HFFc6 (cell line): Measurements from ENCODE around the gene SLC26A2. TPM values are rescaled to one million over a fixed set of nuclear protein-coding genes. Genes with fewer than 3 reads are reported as not detected.
A peak's percentile ranks its signal among the peaks of the same experiment; 100 is the strongest.

Source experiments
- DNase-seq: peaks from one replicate; pipeline ENCODE4 v3.0.0-alpha.2; 2018
- H3K27ac Mint-ChIP-seq: 2 replicates; pipeline ENCODE4 v1.8.0; 2020; ENCODE audit warnings: mild to moderate bottlenecking, mixed read lengths
- H3K27me3 Mint-ChIP-seq: 2 replicates; pipeline ENCODE4 v1.8.0; 2021; ENCODE audit warnings: mild to moderate bottlenecking, moderate library complexity, mixed read lengths; ENCODE audit not compliant: insufficient read depth
- H3K36me3 Mint-ChIP-seq: 2 replicates; pipeline ENCODE4 v1.8.0; 2021; ENCODE audit warnings: low read depth, mixed read lengths
- H3K4me1 Mint-ChIP-seq: 2 replicates; pipeline ENCODE4 v1.8.0; 2020; ENCODE audit warnings: low read depth, mixed read lengths
- H3K4me3 Mint-ChIP-seq: 2 replicates; pipeline ENCODE4 v1.8.0; 2020; ENCODE audit warnings: mild to moderate bottlenecking, moderate library complexity, mixed read lengths
- H3K9me3 Mint-ChIP-seq: 2 replicates; pipeline ENCODE4 v1.8.0; 2020; ENCODE audit warnings: mild to moderate bottlenecking, mixed read lengths
- CTCF ChIP-seq: fragments of 200-600 bp; sonication (generic); IDR thresholded peaks from 2 replicates; pipeline ENCODE4 v1.5.0; 2021; ENCODE audit warnings: antibody characterized with exemption, mild to moderate bottlenecking
- total RNA-seq, 6 experiments: library from RNA; stranded (reverse); fragmentation: NEBNext Ultra II Directional; extraction: Animal tissue kit (Norgen Biotek cat#: 25700); gene quantifications; 2 replicates in 1 of 6; 3 replicates in 5 of 6; pipeline ENCODE4 v1.2.3, GENCODE V29; 2021

The SLC26A2 gene
- total RNA-seq, 6 experiments from 2014 or later: 9.5 to 12.9 (median 11.4) TPM

GRCh38 chr5:149996205-149996890 is 35.8 kb downstream of the SLC26A2 start:
- no peak for TF ChIP-seq CTCF
- Mint-ChIP-seq H3K4me1 (peaks cover 57% of the 10 kb centered on the region), H3K27me3 (peaks cover 2% of the 10 kb centered on the region; the same call in 1 of the 2 replicates), H3K9me3 (no peaks in the 10 kb centered on the region), H3K27ac (no peak overlapping the region), H3K4me3 (no peak overlapping the region), H3K36me3 (peaks cover 28% of the 10 kb centered on the region)
- DNase-seq: no peak

- Mint-ChIP-seq H3K27me3 (peaks cover 2% of the 10 kb centered on the region; the same call in 1 of the 2 replicates), H3K9me3 (no peaks in the 10 kb centered on the region; the same call in 1 of the 2 replicates), H3K4me1 (peaks cover 64% of the 10 kb centered on the region), H3K36me3 (peaks cover 34% of the 10 kb centered on the region), H3K27ac (no peak overlapping the region), H3K4me3 (no peak overlapping the region)
- no peak for TF ChIP-seq CTCF
- no peak for DNase-seq
These were observed 37.7 kb downstream of the SLC26A2 start for GRCh38 chr5:149998281-149998680.

GRCh38 chr5:149999359-149999758 is 38.8 kb downstream of the SLC26A2 start:
- Mint-ChIP-seq H3K4me3 (peak overlapping the region; percentile 88), H3K27me3 (peaks cover 2% of the 10 kb centered on the region; the same call in 1 of the 2 replicates), H3K36me3 (peaks cover 39% of the 10 kb centered on the region), H3K9me3 (no peaks in the 10 kb centered on the region; the same call in 1 of the 2 replicates), H3K4me1 (peaks cover 60% of the 10 kb centered on the region), H3K27ac (peak overlapping the region; percentile 95)
- DNase-seq: no peak
- no peak for TF ChIP-seq CTCF

- Mint-ChIP-seq H3K4me3 (peak overlapping the region; percentile 88), H3K4me1 (peaks cover 60% of the 10 kb centered on the region), H3K27me3 (peaks cover 2% of the 10 kb centered on the region; the same call in 1 of the 2 replicates), H3K27ac (peak overlapping the region; percentile 95), H3K36me3 (peaks cover 42% of the 10 kb centered on the region), H3K9me3 (no peaks in the 10 kb centered on the region; the same call in 1 of the 2 replicates)
- DNase-seq: no peak
- TF ChIP-seq CTCF: no peak
These were observed 39.3 kb downstream of the SLC26A2 start for GRCh38 chr5:149999866-150000255.

- peaks cover 56% of the 10 kb centered on the region for H3K4me1 Mint-ChIP-seq
- TF ChIP-seq CTCF: peak; percentile 37
- H3K27ac Mint-ChIP-seq: peak within 1 kb of the TSS; percentile 95
- H3K4me3 Mint-ChIP-seq: peak within 1 kb of the TSS; percentile 88
- H3K27me3 Mint-ChIP-seq: peaks cover 2% of the 10 kb centered on the region; the same call in 1 of the 2 replicates
- H3K36me3 Mint-ChIP-seq: peaks cover 43% of the 10 kb centered on the region
- no peaks in the 10 kb centered on the region; the same call in 1 of the 2 replicates for H3K9me3 Mint-ChIP-seq
- DNase-seq: peak; percentile 94
These were observed 39.9 kb downstream of the SLC26A2 start, which contains the start of the genes HMGXB3 and TIGD6 for GRCh38 chr5:150000256-150000989. TSS of gene HMGXB3 (plus strand) at chr5:150000739. CDS start at chr5:150004853, 4,114 bp downstream. TSS of gene TIGD6 (minus strand) at chr5:150000654. CDS start at chr5:149996348, 4,306 bp downstream.
